Stimulated activated CD8-positive, alpha-beta memory T cell treated with anti-CD3 and anti-CD28 coated beads, Interleukin-4, amount 100 ng/mL, for 1 hour (primary cell): ENCODE data around the gene ZNF629.

ENCODE experiments used
- DNase-seq, 2 donors: peaks; one replicate each; pipeline ENCODE4 v3.0.0-alpha.2; 2020; ENCODE audit warnings: low read depth in 2 of 2, low spot score in 1 of 2

The ZNF629 gene

GRCh38 chr16:30786115-30786935, 680 bp downstream of the ZNF629 start:
- no peak for DNase-seq

DNA sequence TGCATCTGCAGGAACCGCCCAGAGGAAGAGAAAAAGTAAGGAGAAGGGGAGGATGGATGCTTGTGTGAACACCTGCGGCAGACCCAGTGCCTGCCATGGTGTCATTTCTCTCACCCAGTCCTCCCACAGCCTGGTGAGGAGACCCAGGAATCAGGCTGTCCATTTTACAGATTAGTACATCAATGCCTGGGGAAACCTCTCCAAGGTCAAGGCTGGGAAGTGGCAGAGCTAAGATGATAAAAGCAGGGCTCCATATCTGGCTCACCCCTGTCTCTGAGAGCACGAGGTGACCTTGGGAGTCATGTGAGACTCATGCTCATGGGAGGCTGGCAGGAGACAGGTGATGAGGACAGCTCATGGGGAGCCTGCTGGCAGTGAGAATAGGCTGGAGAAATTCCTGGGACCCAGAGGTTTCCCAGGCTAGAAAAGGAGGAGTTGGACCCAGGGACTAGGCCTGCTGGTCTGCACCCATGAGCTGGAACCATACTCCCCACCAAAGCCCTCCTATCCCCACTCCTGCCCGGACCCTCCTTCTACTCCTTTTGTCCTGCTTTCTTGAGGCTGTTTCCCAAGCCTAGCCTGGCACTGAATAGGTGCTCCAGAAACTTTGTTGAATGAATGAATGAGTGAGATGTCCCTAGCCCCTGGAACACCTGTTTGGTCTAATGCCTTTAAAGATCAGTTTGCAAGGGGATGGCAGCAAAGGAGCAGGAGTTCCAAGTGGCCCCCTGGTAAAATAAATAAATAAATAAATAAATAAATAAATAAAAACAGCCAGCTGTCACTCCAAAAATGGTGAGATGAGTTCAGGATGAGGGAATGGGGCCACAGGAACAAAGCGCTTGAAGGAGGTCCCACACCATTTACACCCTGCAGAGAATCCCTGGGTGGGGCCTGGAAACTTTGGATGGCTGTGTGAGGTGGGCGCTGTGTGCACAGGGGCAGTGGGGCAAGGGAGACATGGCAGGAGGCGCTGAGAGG, 1.6 kb downstream of the ZNF629 start:
- no peak for DNase-seq

GRCh38 chr16:30784215-30784614, 2.8 kb downstream of the ZNF629 start:
- no peak for DNase-seq

DNA sequence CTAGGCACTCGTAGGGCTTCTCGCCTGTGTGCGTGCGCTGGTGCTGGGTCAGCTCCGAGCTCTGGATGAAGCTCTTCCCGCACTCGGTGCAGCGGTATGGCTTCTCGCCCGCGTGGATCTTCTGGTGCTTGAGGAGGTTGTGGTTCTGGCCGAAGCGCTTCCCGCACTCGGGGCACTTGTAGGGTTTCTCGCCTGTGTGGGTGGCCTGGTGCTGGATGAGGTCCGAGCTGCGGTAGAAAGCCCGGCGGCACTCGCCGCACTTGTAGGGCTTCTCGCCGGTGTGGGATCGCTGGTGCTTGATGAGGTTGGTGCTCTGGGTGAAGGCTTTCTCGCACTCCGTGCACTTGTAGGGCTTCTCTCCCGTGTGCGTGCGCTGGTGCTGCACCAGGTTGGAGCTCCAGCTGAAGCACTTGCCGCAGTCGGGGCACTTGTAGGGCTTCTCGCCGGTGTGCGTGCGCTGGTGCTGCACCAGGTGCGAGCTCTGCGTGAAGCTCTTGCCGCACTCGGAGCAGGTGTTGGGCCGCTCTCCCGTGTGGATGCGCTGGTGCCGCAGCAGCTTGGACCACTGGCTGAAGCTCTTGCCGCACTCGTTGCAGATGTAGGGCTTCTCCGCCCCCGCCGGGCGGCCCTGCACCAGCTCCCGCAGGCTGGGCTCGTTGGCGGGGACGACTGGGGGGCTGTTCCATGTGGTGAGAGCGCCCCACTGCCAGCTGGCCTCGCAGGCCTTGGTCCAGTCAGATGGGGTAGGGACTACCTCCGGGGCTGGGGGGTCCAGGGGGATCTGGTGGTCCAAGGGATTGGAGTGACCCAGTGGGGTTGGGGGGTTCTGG, 3.5 kb downstream of the ZNF629 start:
- DNase-seq: no peak

DNA sequence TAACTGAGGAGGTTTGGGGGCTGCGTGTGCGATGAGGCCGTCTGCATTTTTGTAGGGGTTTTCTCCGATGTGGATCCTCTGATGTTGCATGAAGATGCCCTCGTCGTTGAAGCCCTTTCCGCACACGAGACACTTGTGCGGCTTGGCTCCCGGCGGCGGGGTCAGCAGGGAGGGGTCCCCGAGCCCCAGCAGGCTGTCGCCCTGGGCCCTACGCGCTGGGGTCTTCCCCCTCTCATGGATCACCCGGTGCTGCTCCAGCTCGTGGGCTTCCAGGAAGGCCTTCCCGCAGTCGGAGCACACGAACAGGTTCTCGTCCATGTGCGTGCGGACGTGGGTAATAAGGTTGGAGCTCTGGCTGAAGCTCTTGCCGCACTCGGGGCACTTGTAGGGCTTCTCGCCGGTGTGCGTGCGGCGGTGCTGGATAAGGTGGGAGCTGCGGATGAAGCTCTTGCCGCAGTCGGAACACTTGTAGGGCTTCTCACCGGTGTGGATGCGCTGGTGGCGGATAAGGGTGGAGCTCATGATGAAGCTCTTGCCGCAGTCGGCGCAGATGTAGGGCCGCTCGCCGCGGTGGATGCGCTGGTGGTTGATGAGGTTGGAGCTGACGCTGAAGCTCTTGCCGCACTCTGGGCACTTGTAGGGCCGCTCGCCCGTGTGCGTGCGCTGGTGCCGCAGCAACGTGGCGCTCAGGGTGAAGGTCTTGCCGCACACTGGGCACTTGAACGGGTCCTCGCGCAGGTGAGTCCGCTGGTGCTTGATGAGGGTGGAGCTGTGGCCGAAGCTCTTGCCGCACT, 4.3 kb downstream of the ZNF629 start:
- DNase-seq: no peak

- DNase-seq: no peak
Observed at GRCh38 chr16:30780549-30780948, 6.5 kb downstream of the ZNF629 start.

GRCh38 chr16:30780021-30780420, 7.0 kb downstream of the ZNF629 start:
- DNase-seq: no peak

GRCh38 chr16:30779596-30779995, 7.4 kb downstream of the ZNF629 start:
- no peak for DNase-seq

- DNase-seq: no peak
Observed at GRCh38 chr16:30778549-30779244, 8.3 kb downstream of the ZNF629 start.

- no peak for DNase-seq
Observed at GRCh38 chr16:30777591-30778297, 9.3 kb downstream of the ZNF629 start.

DNA sequence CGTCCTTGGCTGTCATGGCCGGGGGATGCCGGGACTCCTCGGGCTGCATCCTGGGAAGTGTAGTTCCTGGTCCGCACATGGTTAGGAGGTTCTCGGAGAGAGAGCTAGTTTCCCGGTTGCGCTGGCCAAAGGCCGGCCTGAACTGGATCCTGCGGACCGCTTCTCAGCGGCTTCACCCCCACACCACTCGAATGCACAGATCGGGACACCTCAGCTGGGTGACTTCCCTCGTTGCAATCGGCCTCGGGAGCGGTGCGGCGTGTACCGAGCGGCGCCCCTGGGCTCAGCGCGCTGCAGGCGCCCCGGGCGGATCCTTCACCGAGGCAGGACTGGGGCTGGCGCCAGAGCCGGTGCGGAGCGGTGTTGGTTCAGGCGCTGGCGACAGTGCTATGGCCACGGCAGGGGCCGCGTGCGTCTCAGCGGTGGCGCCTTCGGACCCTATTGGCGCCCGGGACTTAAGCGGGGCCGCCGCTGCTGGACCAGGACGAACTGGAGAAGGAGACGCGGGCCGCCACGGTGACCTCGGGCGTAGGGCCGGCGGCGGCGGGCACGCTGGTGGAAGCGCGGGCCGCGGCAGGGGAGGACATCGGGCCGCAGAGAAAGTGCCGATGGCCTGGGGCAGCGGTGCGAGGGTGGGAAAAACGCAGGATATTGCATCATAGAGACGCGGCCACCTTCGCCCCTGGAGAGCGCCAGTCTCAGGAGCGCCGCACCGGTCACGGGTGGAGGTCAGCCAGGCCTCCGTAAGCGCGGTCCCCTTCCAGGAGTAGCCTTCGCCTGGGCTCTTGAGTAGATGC, 11.4 kb downstream of the ZNF629 start:
- DNase-seq: no peak

DNA sequence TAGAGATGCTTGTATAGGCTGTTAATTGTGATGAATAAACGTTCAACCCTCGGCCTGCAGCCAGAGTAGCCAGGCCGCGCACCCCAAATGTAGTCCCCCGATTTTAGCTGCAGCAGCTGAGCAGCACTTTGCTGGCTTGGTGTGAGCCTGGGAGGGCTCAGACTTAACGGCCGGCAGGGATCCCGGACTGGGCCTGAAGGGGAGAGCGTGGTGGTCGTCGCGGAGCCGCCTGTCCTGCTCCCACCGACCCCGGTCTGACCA, 11.9 kb downstream of the ZNF629 start:
- DNase-seq: no peak

DNA sequence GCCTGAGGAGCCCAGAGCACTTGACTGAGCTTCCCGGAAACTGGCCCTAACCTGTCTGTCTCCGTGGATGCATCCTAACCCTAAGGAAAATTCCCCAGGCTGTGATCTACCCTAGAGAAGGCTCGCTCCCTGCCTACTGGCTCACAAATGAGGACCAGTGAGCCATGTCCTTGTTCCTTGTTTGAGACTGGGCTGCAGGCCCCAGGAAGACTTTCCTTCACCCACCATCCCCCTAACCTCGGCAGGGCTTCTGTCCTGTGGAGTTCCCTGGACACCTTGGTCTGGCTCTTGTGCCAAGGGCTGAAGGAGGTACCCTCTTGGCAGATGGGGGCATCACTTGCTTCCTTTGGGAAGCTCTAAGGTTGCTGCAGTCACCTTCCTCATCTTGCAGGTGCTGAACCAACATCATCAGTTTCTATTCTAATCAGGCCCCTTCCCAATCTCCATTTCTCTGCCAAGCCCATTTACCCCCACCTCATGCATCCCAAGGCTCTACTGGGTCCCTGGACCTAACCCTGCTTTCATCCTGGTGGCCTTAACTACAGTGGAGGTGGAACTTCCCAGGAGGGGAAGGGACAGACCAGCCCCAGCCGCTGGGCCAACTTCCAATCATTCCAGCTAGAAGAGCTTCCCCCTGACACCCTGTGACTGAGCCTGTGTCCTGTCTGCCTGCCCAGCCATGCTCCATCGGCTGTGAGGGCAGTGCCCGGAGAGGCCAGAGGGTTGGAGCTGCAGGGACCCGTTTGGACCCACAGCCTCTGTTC, 12.5 kb downstream of the ZNF629 start:
- DNase-seq: no peak

DNA sequence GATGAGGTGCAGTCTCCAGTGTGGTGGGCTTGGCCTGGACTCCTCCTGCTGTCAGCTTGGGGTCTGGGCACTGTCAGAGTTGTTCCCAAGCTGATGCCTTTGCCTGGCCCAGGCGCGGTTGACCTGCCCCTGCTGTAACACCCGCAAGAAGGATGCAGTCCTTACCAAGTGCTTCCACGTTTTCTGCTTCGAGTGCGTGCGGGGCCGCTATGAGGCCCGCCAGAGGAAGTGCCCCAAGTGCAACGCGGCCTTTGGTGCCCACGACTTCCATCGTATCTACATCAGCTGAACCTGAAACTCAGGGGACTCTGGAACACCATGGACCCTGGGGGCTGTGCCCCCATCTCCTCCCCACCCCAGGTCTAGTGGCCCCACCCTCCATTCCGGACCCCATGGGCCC, 13.2 kb downstream of the ZNF629 start:
- no peak for DNase-seq

DNA sequence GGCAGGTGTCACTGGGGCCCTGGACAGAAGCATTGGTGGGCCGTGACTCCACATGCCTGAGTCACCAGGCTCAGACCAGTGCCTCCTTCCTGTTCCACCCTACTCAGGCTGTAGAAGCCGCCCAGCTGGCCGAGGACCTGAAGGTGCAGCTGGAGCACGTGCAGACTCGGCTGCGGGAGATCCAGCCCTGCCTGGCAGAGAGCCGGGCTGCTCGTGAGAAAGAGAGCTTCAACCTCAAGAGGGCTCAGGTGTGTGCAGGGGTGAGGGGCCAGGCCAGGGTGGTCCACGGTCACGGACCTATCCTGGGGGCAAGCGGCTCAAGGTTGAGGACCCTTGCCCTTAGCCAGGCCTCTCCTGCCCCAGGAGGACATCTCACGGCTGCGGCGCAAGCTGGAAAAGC, 15.3 kb downstream of the ZNF629 start:
- no peak for DNase-seq

- no peak for DNase-seq
Observed at GRCh38 chr16:30769379-30770089, 17.5 kb downstream of the ZNF629 start.

DNA sequence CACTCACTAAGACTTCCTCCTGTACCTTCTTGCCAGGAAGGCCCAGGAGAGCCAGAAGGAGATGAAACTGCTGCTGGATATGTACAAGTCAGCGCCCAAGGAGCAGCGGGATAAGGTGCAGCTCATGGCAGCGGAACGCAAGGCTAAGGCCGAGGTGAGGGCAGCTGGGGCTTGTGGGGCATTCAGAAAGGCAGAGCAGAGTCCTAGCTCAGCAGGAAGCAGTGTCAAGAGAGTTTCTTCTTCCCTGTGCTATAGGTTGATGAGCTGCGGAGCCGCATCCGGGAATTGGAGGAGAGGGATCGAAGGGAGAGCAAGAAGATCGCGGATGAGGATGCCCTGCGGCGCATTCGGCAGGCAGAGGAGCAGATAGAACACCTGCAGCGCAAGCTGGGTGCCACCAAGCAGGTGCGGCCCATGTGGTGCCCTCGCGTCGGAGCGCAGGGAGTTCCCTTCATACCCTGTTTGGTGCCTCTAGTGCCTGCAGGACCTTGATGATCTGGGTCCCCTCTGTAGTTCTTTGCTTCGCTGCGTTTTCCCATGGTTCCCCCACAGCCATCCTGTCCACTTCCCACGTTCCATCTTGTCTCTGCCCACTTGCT, 18.3 kb downstream of the ZNF629 start:
- DNase-seq: no peak
